Effector CD8-positive, alpha-beta T cell (primary cell): Measurements from ENCODE around the gene CAP2.

Experiments
- DNase-seq: peaks from one replicate; lab custom pipeline; 2025; lab: John Stamatoyannopoulos, UW

The CAP2 gene

DNA sequence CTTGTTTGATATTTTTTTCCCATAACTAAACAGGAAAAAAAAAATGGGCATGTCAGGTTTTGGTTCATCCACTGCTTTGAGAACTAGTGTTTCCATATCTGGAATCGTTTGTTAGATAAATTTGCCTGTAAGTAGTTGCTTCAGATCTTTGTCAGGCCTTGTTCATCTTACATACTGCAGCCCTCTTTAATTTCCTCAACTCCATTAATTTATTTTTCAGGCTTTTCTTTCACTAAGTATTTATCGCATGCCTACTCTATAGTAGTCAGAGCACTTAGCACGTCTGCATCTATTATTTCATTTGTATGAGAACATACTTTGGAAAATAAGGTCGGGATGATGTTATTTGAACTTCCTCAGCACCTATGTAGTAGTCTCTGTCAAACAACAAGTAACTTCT, 80.9 kb downstream of the CAP2 start:
- no peak for DNase-seq

DNA sequence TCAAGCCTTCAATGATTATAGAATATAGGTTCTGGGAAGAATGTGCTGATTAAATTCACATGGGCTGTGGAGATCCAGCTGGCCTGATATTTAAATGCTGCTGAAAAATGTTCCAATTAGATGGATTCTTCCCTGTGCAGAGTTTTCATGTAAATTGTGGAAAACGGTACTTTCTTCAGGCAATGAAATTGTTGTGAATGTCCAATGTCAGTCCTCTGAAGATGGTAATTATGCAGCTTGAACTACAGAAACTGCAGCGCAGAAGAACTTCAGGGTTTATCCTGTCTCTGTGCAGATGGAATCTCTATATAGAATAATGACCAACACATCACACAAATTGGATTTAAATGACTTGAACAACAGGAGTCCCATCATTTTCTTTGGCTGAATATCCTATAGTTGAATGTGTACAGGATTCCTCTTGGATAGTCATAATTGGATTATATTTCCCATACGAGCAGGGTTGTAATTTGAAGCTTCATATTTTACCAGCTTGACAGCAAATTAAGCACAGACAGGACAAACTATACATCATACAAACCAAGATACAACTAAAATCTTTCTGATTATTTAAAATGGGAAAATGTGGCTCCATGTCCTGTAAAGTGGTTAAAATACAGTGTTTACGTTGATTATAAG, 82.3 kb downstream of the CAP2 start:
- DNase-seq = no peak

DNA sequence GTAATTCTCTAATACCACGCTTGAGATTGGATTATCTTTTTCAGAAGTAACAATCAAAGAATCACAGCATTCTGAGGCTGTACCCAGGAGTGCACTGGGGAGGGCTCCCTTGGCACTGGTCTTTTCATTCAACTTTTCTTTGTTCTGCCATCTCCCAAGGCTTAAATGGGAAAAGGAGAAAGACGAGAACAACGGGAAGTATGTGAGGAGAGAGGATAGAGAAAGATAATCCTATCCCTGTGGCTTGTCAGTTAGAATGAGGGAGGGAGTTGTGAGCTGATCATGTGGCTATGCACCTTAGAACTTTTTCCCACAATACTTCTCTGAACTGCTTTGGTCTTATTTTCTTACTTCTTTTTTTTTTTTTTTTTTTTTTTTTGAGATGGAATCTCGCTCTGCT, 83.1 kb downstream of the CAP2 start:
- DNase-seq = no peak

DNA sequence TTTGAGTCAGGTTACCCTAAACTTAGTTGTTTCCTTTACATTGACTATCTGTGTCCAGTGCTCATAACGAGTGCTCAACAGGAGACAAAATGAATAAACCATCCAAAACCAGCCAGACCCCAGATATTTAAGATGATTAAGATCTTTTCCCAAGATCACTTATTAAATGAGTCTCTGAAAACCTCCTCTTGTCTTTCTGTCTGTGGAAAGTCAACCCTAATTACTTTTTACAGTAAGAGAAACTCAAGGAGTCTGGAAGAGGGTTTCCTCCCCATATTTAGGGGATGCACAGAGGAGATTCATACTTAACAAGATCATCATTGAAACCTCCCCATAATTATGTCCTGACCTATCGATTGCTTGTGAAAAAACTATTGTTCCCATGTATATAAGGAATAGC, 84.0 kb downstream of the CAP2 start:
- no peak for DNase-seq

DNA sequence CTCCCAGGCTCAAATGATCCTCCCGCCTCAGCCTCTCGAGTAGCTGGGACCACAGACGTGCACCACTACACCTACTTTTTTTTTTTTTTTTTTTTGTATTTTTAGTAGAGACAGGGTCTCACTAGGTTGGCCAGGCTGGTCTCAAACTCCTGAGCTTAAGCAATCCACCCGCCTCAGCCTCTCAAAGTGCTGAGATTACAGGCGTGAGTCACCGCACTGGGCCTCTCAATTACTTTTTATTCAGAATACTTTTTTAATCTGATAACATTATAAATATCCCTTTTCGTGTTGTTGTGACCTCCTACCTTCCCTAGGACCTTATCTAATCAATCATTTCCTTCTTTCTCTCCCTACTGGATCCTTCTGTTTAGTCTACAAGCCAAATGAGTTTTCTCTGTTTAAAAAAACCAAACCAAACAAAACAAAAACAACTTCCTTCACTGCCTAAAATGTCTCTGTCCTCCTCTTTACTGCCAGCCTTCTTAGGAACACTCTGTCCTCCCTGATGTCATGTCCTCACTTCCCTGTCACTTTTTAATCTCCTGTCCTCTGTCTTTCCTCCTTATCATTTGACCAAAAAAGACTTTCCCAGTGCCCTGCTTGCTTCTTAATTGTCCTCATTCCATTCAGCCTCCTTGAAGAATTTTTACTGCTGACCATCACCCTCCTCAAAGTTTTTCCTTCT, 85.0 kb downstream of the CAP2 start:
- DNase-seq = no peak

DNA sequence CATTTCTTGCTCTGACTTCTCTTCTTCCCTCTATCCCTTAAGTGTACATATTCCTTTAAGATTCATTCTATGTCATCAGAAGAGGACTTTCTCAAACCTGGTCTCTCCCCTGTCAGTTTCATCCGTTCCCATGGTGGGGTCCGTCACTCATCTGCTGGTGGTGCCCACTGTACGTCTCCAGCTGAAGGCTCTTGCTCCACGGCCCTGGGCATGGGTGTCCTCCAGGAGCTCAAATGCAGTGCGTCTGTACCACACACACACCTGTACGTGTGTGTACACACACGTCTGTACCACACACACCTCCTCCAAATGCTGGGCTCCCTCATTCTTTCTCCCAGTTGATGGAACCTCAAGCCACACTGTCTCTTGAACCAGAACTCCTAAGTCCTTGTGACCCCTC, 85.6 kb downstream of the CAP2 start:
- DNase-seq = no peak

DNA sequence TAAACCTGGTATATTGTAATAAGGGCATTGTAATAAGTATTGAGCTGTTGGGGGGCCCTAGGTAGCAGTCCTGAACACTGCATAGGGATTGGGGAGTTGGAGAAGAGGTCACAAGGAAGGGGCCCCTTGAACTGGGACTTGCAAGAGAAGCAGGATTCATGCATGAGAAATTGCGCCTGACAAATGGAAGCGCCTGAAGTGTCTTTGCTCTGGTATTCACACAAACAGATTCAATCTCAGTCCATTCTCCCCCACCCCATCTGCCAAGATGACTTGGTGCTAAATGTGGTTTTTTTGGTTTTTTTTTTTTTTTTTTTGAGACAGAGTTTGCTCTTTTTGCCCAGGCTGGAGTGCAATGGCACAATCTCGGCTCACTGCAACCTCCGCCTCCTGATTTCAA, 87.1 kb downstream of the CAP2 start:
- no peak for DNase-seq

DNA sequence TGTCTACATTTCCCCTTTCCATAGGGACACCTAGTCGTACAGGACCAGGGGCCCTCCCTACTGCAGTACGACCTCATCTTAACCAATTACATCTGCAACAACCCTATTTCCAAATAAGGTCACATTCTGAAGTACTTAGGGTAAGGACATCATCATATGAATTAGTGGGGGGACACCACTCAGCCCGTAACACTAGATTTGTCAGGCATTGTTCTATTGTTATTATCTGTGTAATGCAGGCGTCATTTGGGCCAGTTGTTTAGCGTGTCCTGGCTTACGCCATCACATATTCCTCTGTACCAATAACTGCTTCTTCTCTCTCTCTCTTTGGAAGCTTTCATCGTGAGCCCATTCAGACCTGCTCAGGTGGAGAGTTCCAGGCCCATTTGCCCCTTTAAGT, 89.3 kb downstream of the CAP2 start:
- DNase-seq = no peak

DNA sequence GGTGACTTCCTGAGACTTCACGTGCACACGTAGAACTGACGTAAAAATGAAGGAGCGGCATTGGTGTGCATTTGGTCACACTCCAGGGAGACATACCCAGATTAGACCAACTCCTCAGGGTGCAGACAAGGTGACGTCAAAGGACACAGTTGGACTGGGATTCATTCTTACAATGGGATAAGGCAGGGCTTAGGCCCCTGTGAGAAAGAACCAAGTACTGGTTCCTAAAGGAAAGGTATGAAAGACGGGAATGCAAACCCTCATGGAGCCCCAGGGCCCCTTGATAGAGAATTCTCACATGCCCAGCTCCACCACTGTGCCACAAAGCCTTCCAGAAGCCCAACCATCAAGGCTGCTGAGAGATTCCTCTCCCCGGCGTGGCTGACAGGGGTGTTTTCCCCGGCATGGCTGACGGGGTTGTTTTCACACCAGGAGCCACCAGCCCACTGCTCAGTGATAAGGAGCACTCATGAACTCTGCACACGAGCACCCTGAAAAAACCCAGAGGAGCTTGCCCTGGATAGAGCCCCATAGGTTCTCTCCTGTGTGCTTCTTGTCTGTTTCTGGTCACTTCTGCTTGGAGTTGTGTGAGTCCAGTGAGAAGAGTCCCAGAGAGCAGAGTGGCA, 90.1 kb downstream of the CAP2 start:
- DNase-seq = no peak

DNA sequence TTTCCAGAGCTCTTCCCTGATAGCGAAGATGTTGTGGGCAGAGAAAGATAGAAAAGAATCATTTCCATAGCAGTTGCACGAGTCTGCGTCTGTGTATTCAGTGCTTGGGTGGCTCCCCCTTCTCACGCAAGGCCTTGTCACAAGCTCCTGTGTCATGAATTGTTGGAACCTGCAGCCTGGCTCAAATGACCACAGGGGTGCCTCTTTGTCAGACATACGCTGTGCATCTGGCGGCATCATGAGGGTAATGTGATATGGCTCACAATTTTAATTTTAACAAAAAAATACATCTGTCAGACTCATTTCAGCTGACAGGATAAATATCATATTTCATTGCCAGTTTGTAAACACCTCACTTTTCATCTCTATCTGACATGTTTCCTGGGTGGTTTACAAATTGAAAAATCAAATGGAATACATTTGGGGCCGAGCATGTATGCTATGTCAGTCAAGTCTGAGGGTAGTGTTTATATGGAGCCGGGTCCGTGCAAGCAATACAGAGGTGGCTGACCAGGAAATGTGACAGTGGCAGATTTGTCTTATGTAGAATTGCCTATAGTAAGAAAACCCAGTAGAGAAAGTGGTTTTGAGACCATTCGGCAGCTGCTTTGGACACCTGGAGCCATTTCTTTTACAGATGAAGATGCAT, 90.9 kb downstream of the CAP2 start:
- DNase-seq = no peak

DNA sequence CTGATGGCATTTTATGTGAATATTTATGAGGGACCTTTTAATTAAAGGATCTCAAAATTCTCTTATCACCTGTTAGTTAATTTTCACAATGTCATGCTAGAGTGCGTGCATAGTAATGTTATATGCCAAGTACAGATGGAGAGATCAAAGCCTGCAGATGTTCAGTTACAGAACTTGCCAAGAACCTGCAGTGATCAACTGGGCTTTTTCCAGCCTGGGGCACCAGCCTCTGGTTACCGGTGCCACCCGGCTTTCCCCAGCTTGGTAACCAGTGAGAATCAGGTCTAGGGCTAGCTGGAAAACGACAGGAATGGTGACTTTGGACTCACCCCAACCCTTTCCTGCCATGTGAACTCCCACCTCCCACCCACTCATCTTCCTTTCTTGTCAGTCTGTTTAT, 91.8 kb downstream of the CAP2 start:
- DNase-seq = no peak

DNA sequence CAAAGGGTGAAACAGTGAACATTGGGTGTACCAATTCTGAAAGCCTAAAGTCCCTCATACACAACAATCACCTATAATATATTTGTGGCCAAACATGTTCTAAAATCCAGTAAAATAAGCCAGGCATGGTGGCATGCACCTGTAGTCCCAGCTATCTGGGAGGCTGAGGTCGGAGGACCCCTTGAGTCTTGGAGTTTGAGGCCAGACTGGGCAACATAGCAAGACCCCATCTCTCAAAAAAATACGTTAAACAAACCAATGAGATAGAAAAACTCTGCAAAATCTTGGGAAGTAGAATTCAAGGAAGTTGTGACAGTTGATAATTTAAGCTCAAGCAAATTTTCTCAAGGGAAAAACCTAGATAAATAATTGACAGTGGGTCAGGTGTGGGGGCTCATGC, 92.6 kb downstream of the CAP2 start:
- DNase-seq = no peak

DNA sequence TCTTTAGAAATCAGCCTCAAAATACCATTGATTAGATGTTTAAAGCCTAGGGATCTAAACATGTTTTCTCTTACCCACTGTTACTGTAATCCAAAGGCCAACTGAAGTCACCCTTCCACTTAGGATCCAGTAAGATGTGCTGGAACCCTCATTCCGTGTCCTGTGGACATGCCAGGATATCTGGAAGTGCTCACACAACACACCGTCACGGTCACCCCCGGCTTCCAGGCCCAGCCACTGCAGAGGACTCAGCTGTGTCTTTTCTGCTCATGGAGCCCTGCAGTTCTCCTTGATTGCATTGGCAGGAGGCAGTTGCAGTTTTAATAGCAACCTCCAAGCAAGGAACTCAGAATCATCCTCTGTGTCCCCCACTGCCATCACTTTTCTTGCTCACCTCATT, 93.3 kb downstream of the CAP2 start:
- DNase-seq = no peak

DNA sequence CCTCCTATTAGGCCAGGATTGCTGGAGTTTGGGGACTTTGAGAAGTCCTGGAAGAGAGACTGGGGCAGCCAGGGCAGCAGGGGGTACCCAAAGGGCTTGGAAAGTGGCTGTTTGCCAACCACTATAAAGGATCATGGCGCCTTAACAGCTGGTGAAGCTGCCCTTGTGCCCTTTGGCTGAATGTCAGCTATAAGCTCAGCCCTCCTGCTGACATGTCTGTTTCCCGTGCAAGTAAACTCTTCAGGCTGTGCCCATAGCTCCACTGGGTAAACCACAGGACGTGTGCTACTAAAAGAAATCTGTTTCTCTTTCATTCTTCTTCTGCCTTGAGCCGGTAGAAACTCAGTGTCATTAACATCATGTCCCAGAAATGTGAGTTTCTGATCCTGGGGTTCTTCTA, 97.3 kb downstream of the CAP2 start:
- DNase-seq = no peak

DNA sequence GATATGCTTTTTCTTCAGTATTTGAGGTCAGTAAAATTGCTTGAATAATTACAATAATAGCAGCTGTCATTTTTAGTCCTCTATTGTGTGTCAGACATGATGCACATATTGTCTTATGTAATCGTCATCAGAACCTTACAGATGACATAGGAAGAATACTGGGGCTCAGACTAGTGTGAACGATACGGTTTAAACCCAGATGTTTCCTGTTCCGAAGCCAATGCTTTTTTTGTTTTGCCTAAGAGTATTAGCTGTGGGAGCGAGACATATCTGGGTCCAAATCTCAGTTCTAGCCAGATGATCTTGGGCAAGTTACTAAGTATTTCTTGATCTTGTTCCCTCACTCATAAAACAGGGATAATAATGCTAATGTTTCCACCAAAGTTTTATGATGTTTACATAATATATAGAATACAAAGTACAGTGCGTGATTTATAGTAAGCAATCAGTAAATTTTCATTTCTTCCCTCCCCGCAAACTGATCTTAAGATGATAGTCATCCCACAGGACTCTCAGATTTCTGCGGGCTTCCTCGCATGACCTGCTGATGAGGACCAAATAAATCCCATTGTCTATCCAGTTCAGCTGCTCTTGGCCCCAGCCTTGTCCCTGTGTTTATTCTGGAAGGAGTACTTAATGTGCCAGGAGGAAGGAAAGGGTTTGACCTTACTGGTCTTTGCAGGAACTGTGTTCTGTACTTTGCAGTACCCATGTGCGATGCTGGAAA, 98.2 kb downstream of the CAP2 start:
- DNase-seq = no peak

DNA sequence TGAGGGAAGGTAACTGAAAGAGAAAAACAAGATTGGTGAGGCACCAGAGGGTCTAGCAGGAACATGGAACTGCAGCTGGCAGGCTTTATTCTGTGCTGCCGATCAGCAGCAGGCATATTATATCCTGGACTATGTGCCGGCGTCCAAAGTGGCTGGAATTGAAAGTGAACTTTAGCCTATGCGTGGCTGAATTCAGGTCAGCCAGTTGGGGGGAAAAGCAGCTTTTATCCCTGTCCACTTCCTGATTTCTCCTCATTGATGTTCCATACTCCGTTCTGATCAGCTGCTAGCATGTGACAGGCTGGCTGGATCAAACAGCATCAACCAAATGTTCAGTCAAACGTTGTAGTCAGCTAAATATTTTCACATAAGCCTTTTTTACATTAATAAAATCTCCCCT, 99.0 kb downstream of the CAP2 start:
- DNase-seq = no peak

DNA sequence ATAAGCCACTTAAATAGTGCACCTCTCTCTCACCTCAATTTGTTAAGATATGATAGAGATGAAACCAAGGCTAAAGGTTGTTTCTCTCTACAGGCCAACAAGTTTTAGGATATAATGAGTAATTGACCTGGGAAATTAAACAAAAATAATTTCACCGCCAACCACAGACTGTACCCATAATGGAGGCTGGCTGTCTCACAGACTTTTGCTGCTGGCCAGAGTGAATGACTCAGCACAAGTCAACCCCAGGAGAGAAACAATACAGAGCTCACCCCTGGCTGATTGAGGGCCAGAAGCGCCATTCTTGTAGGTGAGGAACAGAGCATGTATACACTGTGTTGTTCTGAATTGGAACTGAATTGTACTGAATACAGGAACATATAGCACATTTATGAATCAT, 99.9 kb downstream of the CAP2 start:
- DNase-seq = no peak

DNA sequence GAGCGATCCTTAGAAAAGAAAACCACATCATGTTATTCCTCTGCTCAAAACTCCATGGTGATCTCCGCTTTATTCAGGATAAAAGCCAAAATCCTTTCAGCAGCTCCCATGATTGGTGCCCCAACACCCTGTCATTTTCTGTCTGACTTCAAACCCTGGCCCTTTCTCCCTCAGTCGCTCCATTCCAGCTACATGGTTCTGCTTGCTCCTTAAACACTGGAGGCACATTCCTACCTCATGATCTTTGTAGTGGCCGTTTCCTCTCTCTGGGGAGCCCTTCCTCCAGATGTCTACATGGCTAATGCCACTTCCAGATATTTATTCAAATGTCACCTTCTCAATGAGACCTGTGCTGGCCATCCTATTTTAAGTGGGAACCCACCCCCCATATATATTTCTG, 100.8 kb downstream of the CAP2 start:
- DNase-seq = no peak

DNA sequence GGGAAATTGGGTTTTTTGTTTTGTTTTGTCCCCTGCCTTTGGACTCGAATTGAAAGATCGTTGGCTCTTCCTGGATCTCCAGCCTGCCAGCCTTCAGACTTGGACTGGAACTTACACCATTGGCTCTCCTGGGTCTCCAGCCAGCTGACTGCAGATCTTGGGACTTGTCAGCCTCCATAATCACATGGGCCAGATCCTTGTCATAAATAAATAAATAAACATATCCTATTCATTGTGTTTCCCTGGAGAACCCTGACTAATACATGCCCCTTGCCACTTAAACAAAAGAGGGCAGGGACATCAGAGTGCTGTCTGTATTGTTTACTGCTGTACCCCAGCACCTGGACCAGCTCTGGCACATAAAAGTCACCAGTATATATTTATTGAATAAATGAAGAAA, 101.5 kb downstream of the CAP2 start:
- DNase-seq = no peak

DNA sequence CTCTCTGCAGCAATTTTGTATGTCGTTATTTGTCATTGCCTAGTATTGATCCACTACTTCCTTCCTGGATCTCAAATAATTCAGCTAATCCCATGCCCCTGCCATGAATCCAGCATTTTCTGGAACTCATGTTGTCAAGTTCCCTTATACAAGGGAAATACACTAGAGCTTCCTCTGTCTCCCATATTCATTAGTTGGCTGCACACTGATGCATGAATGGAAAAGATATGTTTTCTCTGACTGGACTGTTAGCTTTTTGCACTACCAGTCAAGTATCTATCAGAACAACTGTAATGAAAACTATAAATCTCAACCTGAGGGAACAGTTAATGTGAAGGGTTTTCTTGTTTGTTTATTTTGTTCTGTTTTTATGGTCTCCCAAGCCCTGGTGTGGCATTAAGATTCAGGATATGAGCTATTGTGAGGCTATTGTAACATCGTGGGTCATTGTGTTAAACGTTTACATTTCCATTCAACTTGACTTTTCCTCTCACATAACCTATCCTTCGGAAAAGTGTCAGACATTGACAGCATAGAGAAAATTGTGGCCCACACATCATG, 104.2 kb downstream of the CAP2 start:
- DNase-seq = no peak

DNA sequence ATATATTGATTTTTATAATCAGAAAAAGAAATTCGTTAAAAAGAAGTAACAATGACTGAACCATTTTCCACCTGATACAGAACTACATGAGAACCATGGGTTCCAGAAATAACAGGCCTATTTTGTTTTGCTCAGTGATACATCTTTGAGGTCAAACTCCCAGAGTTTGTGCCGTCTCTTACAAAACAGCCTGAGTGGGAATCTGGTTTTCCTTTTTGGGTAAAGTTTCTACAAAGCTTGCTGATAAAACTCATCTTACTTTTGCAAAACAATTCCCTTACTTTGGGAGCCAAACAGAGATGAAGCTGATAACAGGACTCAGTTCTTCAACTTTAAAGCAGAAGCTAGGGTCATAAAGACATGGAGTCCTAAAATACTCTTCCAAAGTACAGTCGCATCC, 108.0 kb downstream of the CAP2 start:
- no peak for DNase-seq
